ENCODE measurements around the gene METTL26.

GRCh38 chr16:640614-641013, 4.5 kb upstream of the METTL26 start:
- TF ChIP-seq TAF1 (IDR thresholded peaks at IDR 0.05; ENCODE audit: low read depth, low read length) = no peak
- TF ChIP-seq POLR2A (IDR thresholded peaks at IDR 0.05; ENCODE audit: low read depth, low read length) = no peak
- TF ChIP-seq POLR2AphosphoS5 (IDR thresholded peaks at IDR 0.05; ENCODE audit: low read depth, low read length) = no peak
- no peak for TF ChIP-seq POU2F2 (IDR thresholded peaks at IDR 0.05; ENCODE audit: low read depth, low read length)
- no peak for TF ChIP-seq SPI1 (IDR thresholded peaks at IDR 0.05; ENCODE audit: low read depth, low read length)

All from GM12891 (cell line).